ENCODE measurements around the gene ZNF41.

ZNF41 gene

DNA sequence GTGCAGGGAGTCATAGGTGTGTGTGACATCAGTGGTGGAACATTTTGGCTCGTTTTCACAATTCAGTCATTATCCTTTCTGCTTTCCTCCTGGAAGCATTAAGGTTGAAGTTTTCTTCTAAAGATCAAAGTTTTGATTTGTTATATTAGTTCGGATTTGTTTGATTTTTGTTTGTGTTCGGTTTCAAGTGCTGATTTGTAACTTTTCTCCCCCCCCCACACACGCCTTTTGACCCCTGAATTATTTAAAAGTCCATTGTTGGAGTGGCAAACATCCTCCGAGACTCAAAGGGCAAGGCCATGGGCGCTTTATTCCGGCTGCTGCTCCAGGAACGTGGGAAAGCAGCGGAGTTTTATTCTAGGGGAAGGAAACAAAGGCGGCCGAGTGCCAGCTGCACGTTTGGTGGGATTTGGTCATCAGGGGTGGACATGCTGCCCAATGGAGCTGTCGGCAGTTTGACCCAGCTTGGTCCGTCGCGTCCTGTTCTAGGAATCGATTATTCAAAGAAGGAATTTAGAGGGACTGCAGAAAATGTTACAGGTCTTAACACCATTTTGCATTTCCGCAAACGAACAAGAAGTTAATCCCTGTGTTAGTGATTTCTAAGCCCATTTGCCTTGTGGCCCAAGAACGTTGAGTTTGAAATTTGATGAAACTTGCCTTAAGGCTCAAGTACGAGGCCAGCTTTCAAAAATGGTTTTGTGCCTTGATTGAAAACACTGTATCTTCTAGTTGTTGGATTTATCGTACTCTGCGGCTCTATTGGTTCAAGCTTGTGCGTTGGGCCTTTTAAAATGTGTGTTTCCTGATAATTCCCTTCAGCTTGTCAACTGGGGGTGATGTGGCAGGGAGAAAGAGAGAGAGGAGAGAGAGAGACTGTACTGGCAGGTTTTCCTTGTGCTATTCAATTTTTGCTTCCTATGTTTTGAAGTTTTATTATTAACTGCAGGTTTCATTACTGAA is 565 bp upstream of the ZNF41 start:
- H3K4me3 ChIP-seq, result peak overlapping the region; percentile 75 to 94
- H3K36me3 ChIP-seq, result no peaks in the 10 kb centered on the region
- H3K27ac ChIP-seq, result peak overlapping the region; percentile 95 to 98
- H3K27me3 ChIP-seq, result no peaks in the 10 kb centered on the region
- no peaks in the 10 kb centered on the region for H3K9me3 ChIP-seq
- H3K4me1 ChIP-seq, result peaks cover 0 to 12% (median 1%) of the 10 kb centered on the region in 4 donors
- TF ChIP-seq CTCF (IDR thresholded peaks at IDR 0.05), result no peak
- intact Hi-C loops (cut with DNase I; ENCODE audit: low total_unique reads), result no loop called here
- peak in 1 of 2 donors; percentile 34 for DNase-seq

DNA sequence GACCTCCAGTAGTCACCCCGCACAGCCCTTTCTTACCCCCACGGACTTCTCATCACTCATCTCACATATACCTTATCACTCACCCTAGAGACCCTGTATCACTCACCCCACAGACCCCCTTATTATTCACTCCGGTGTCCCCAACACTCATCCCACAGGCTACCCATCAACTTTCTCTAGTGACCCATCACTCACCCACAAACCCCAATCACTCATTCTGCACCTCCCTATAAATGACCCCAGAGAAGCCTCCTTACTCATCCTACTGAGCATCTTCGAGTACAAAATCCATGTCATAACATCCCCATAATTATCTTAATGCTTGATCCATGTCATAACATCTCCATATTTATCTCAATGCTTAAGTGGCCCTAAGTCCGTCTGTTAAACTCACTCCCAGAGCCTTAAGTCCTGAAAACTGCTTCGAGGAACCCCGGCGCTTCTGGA is 934 bp downstream of the ZNF41 start:
- no peak for DNase-seq
- Histone ChIP-seq H3K27ac (peak overlapping the region; percentile 95 to 98), H3K27me3 (no peaks in the 10 kb centered on the region), H3K4me1 (peaks cover 0 to 12% (median 1%) of the 10 kb centered on the region in 4 donors), H3K9me3 (no peaks in the 10 kb centered on the region), H3K4me3 (peak overlapping the region; percentile 75 to 94), H3K36me3 (no peaks in the 10 kb centered on the region)
- intact Hi-C loops (cut with DNase I; ENCODE audit: low total_unique reads), result no loop called here
- TF ChIP-seq CTCF (IDR thresholded peaks at IDR 0.05), result no peak

- TF ChIP-seq CTCF (IDR thresholded peaks at IDR 0.05), result no peak
- Histone ChIP-seq H3K27me3 (no peaks in the 10 kb centered on the region), H3K9me3 (no peaks in the 10 kb centered on the region), H3K4me1 (peaks cover 0 to 12% (median 1%) of the 10 kb centered on the region in 4 donors), H3K27ac (no peak overlapping the region), H3K36me3 (no peaks in the 10 kb centered on the region), H3K4me3 (no peak overlapping the region)
- intact Hi-C loops (cut with DNase I; ENCODE audit: low total_unique reads), result no loop called here
- no peak for DNase-seq
These were observed 1.9 kb downstream of the ZNF41 start for GRCh38 chrX:47481160-47481559.

DNA sequence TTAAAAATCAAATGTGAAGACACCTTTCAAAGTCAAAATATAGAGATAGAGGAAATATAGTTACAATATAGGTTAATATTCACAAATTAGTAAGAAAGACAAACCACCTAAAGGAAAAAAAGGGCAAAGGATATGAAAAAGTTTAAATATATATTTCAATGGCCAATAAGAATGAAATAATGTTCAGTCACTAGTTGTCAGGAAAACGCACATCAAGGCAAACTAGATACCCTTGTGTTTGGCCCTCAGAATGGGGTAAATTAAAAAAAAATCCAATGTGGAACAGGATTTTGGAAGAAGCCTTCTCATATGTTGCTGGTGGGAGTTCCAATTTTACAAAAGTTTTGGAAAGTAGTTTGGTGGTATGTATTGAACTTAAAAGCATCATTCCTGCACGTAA is 2.4 kb downstream of the ZNF41 start:
- no peak for DNase-seq
- Histone ChIP-seq H3K36me3 (no peaks in the 10 kb centered on the region), H3K4me1 (peaks cover 0 to 12% (median 1%) of the 10 kb centered on the region in 4 donors), H3K9me3 (no peaks in the 10 kb centered on the region), H3K4me3 (no peak overlapping the region), H3K27me3 (no peaks in the 10 kb centered on the region), H3K27ac (no peak overlapping the region)
- intact Hi-C loops (cut with DNase I; ENCODE audit: low total_unique reads), result no loop called here
- TF ChIP-seq CTCF (IDR thresholded peaks at IDR 0.05), result no peak

GRCh38 chrX:47475476-47475875 is 7.5 kb downstream of the ZNF41 start:
- intact Hi-C loops (cut with DNase I; ENCODE audit: low total_unique reads), result no loop called here
- no peak overlapping the region for H3K4me3 ChIP-seq
- no peaks in the 10 kb centered on the region for H3K4me1 ChIP-seq
- no peak overlapping the region for H3K27ac ChIP-seq
- H3K36me3 ChIP-seq, result no peaks in the 10 kb centered on the region
- H3K9me3 ChIP-seq, result no peaks in the 10 kb centered on the region
- no peak for TF ChIP-seq CTCF (IDR thresholded peaks at IDR 0.05)
- no peaks in the 10 kb centered on the region for H3K27me3 ChIP-seq
- DNase-seq, result no peak
